GM21515 (cell line): ENCODE results near the gene ADAMTS16.

Experiments used
- ATAC-seq: cut with Tn5 transposase; IDR thresholded peaks from one replicate; pipeline ENCODE4 v1.9.1; 2021; ENCODE audit not compliant: unreplicated experiment

ADAMTS16 gene

GRCh38 chr5:5306696-5307095 is 166.6 kb downstream of the ADAMTS16 start:
- ATAC-seq = no peak

GRCh38 chr5:5308319-5308718 is 168.2 kb downstream of the ADAMTS16 start:
- no peak for ATAC-seq

- ATAC-seq = no peak
Observed at GRCh38 chr5:5309645-5310044, 169.5 kb downstream of the ADAMTS16 start.

GRCh38 chr5:5313101-5313635 is 173.0 kb downstream of the ADAMTS16 start:
- ATAC-seq = no peak

GRCh38 chr5:5314166-5314565 is 174.0 kb downstream of the ADAMTS16 start:
- no peak for ATAC-seq

GRCh38 chr5:5314626-5315025 is 174.5 kb downstream of the ADAMTS16 start:
- ATAC-seq = no peak

GRCh38 chr5:5315068-5315980 is 175.2 kb downstream of the ADAMTS16 start:
- ATAC-seq = no peak

GRCh38 chr5:5316334-5316733 is 176.2 kb downstream of the ADAMTS16 start:
- no peak for ATAC-seq

GRCh38 chr5:5317976-5318375 is 177.8 kb downstream of the ADAMTS16 start:
- no peak for ATAC-seq

GRCh38 chr5:5318426-5319190 is 178.5 kb downstream of the ADAMTS16 start:
- ATAC-seq = no peak

GRCh38 chr5:5320062-5320805 is 180.1 kb downstream of the ADAMTS16 start:
- no peak for ATAC-seq

GRCh38 chr5:5321137-5321536 is 181.0 kb downstream of the ADAMTS16 start:
- ATAC-seq = no peak

GRCh38 chr5:5323551-5323950 is 183.4 kb downstream of the ADAMTS16 start:
- no peak for ATAC-seq

GRCh38 chr5:5326115-5326758 is 186.1 kb downstream of the ADAMTS16 start:
- ATAC-seq = no peak

- ATAC-seq = no peak
Observed at GRCh38 chr5:5327126-5327525, 187.0 kb downstream of the ADAMTS16 start.

GRCh38 chr5:5330728-5331452 is 190.8 kb downstream of the ADAMTS16 start:
- ATAC-seq = no peak

GRCh38 chr5:5331848-5332247 is 191.7 kb downstream of the ADAMTS16 start:
- ATAC-seq = no peak

- no peak for ATAC-seq
Observed at GRCh38 chr5:5332287-5332686, 192.2 kb downstream of the ADAMTS16 start.

GRCh38 chr5:5335107-5335506 is 195.0 kb downstream of the ADAMTS16 start:
- no peak for ATAC-seq

GRCh38 chr5:5335700-5336264 is 195.7 kb downstream of the ADAMTS16 start:
- ATAC-seq = no peak
